ENCODE results near the gene GALM.

- TF ChIP-seq CTCF (IDR thresholded peaks at IDR 0.05; ENCODE audit: low read length) (no peak), EZH2 (IDR thresholded peaks at IDR 0.05; ENCODE audit: borderline replicate concordance, low read length) (no peak)
Observed at GRCh38 chr2:38742797-38743559, 77.1 kb downstream of the GALM start.
